Myocyte (in vitro differentiated cells): ENCODE data around the gene UQCRH. TPM values are rescaled to one million over a fixed set of nuclear protein-coding genes. Genes with fewer than 3 reads are reported as not detected.

ENCODE experiments used
- DNase-seq: peaks from one replicate; pipeline ENCODE4 v3.0.0-alpha.2; 2012; ENCODE audit warnings: low read depth
- polyA plus RNA-seq: library from polyadenylated mRNA; unstranded; fragments of >200 nt; gene quantifications from one replicate; pipeline ENCODE4 v1.2.1, GENCODE V29; 2012; ENCODE audit warnings: missing spikeins
- total RNA-seq: library from RNA; depleted of rRNA; stranded (reverse); fragments of >200 nt; gene quantifications from 2 replicates; pipeline ENCODE4 v1.2.3, GENCODE V29; 2014

UQCRH gene
- total RNA-seq: 345 and 386 TPM in 2 replicates
- 394 TPM for polyA plus RNA-seq

DNA sequence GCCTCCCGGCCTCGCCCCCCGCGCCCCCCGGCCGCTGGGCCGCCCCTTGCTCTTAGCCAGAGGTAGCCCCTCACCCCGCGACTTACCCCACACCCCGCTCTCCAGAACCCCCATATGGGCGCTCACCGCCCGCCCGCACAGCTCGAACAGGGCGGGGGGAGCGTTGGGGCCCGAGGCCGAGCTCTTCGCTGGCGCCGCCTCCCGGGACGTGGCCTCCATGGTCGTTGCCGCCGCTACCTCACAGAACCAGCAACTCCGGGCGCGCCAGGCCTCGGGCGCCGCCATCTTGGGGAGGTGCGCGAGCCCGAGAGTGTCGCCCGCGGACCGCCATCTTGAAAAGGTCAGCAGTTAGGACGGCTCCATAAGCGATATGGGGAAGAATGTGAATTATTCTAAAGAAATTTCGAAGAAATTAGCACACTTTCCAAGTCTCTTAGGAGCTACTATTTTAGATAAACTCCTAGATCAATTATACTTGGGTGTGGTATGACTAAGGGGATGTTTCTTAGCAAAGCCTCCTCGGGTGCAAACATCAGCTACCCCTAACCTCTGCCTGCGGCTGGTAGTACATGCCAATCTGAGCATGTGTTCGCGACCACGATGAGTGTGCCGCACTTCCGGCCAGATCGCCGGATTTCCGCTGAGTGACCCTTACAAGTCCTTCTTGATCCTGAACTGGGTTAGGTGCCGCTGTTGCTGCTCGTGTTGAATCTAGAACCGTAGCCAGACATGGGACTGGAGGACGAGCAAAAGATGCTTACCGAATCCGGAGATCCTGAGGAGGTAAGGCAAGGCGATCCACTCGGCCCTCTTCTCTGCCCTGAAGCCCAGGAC lies at the start of gene UQCRH, which contains the start of gene LRRC41:
UQCRH (plus strand) TSS at position 661 of the 834 bp plus-strand sequence; CDS start at position 730, 69 bp downstream.
LRRC41 (minus strand) TSS at position 579 of the 834 bp plus-strand sequence; CDS start at position 285, 294 bp downstream.
- peak; percentile 97 for DNase-seq

DNA sequence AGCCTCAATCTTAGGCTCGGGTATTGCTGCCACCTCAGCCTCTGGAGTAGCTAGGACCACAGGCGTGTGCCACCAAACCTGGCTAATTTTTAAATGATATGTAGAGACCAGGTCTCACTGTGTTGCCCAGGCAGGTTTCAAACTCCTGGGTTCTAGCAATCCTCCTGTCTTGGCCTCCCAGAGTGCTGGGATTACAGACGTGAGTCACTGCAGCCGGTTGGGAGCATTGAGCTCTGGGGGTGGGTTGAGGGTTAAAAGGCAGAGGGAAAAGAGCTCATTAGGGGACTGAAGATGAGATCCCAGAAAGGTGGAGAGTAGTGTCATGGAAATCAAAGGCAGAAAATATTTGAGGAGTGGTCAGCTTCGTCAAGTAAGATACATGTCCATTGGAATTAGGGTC lies 48.8 kb upstream of the UQCRH start:
- DNase-seq: no peak

DNA sequence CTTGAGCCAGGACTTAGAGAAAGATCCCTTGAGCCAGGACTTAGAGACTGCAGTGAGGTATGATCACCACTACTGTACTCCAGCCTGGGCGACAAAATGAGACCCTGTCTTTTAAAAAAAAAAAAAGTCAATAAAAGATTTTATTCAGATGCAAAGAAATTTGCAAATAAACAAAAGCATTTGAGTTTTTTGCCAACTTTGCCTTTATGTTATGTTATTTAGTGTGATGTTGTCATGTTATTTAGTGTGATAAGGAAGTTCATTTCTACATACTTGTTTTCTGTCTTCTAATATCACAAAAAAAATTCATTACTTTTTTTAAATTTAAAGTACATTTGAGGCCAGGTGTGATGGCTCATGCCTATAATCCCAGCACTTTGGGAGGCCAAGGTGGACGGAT lies 47.0 kb upstream of the UQCRH start:
- DNase-seq: no peak

DNA sequence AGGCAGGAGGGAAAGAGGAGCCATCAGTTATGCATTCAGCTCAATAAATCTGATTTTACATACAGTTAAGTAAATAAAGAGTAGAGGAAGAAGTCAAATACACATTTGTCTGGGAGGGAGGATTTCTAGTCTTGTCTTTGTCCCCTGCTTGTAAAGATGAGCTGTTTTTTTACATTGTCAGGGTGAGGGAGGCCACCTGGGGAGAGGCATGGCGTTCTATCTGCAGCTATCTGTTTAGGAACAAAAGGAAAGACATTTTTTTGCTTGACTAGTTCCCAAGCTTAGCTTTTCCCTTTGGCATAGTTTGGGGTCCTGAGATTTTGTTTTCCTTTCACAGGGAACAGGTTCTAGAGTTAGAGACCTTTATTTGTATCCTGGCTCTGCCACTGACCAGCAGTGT lies 41.0 kb upstream of the UQCRH start:
- DNase-seq: no peak

DNA sequence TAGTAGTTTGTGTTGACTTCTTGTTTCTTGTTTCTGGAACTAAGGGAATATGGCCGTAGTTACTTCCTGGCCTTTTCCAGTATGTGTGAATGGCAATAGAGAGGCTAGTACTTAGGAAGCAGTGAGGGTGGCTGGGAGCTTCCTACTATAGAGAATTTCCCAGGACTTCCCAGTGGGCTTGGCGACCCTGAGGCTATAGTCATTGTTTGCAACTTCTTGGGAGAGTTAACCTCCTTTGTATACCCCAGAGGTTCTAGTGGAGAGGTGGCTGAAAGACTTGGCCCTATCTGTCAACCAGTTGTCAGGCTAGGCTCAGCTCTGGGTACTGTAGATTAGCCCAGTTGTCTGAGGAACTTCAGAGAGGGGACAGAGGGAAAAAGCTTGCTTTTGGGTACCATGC lies 40.4 kb upstream of the UQCRH start:
- no peak for DNase-seq

DNA sequence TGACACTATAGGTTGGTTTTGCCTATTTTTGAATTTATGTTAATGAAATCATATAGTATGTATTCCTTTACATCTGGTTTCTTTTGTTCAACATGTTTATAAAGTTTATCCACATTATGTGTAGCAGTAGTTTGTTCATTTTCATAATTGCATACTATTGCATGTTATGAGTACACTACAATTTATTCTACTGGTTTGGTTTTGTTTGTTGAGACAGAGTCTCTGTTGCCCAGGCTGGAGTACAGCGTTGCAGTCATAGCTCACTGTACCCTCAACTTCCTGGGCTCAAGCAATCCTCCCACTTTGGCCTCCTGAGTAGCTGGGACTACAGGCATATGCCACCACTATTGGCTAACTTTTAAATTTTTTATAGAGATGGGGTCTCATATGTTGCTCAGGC lies 34.9 kb upstream of the UQCRH start:
- no peak for DNase-seq

DNA sequence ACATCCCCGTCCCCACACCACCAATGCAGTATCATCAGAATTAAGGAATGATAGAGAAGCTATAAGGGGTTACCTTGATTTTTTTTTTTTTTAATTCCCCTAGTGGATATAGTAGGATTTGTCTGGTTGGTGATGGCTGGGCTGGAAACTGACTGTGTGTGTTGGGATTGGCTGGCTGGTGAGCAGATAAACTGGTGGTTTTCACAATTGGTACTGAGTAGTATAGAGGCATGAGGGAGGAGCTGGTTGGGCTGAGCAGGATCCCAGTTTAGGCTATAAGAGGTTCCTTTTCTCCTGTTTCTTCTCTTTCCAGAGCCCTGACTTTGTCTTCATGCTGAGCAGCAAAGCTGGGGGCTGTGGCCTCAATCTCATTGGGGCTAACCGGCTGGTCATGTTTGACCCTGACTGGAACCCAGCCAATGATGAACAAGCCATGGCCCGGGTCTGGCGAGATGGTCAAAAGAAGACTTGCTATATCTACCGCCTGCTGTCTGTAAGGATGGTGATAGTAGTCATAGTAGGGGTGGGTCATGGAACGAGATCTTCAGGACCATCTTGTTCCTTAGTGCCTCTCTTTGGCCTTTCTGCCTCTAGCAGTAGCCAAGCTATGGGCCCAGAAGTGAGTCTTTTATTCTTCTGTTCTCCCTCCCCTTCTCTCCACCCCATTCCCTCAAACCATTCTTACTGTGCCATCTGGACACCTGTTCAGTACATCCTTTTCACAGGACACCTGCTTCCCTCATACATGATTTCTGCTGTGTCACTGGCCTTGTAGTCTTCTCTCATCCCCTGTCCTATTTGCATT lies 29.1 kb upstream of the UQCRH start:
- peak; percentile 46 for DNase-seq

DNA sequence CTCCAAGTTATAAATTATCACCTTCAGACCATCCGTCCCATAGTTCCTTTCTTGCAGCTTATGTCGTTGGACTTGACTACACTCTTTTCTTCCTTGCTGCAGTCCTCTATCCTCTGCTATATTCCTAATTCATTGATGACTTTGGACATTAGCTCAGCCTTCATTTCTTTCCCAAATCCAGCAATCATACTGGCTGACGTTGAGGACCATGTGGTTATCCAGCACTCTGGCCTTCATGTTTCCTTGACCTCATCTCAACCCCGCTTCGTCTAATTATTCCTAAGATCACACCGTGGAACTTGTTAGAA lies 28.5 kb upstream of the UQCRH start:
- no peak for DNase-seq

DNA sequence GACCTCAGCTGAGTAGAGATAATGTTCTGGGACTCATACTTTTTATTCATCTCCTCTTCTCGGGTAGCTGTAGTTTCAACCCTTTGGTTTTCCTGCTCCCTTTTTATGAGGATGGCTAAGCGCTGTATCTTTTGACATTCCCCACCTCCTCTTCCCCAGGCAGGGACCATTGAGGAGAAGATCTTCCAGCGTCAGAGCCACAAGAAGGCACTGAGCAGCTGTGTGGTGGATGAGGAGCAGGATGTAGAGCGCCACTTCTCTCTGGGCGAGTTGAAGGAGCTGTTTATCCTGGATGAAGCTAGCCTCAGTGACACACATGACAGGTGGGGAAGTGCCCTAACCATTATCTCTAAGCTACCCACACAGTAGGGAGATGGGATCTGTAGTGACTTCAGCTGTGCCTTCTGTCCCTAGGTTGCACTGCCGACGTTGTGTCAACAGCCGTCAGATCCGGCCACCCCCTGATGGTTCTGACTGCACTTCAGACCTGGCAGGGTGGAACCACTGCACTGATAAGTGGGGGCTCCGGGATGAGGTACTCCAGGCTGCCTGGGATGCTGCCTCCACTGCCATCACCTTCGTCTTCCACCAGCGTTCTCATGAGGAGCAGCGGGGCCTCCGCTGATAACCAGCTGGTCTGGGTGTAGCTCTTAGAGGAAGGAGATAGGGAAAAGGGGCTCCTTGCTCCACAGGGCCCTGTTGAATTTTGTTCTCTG lies 25.7 kb upstream of the UQCRH start:
- peak; percentile 22 for DNase-seq

DNA sequence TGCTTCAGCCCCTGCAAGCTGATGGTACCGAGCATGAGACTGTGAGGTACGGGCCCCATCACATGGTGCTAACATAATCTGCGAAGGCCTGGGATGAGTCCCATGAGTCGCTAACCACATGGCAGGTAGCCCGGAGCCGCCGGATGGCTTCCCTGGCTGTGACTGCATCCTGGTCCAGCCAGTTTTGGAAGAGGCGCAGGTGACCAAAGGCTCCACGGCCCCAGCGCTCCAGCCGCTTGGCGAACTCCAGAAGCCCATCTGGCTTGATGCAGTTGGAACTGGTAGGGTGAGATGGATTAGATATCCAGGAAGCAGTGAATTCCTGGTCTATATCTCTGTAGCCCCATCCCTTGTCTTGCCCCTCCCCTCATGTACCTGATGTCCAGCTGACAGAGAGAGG lies 24.7 kb upstream of the UQCRH start:
- no peak for DNase-seq

DNA sequence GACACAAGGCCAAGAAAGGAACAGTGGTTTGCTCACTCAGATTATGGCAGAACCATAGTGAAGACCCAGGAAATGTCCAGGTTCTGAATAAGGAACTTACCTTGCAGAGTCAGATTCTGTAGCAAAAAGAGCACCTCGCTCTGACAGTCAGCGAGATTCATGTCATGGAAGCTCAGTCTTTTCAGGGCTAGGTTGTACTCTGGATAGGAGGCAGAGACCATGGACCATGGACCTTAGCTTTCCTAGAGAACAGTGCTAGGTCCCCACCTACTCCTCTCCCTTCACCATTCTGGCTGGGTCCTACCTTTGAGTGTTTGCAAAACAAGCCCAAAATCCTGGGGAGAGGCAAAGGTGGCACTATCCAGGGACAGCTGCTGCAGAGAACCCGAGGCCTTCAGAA lies 23.4 kb upstream of the UQCRH start:
- no peak for DNase-seq

DNA sequence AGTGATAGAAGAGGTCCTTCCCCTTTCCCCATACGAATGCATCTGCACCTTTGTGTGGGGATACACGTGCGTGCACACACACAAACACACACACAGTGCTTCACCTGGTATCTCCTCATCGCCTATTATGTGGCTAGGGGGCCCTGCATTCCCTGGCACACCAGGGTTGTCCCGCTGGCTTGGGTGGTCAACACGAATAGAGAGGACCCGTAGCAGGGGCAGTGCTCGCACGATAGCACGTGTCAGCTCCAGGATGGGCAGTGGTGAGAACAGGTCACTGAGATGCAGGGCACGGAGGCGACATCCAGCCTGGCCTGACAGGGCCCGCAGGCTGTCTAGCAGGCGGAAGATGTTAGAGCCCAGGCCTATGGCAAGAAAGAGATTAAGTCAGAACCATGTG lies 22.5 kb upstream of the UQCRH start:
- no peak for DNase-seq

DNA sequence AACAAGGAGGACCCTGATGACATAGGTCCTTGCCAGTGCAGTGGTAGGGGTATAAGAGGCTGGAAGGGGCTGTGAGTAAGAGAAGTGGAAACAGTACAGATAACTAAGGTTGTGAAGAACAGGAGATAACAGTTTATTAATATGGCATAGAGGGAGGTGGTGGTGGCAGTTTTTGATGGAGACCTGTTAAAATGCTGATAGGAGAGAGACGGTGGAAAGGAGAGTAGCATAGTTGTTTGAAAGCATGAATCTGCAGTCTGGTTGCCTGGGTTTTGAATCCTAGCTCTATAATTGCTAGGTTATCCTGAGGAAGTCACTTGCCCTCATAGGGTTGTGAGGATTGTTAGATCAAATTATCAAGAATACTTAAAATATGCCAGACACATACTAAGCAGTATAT lies 19.4 kb upstream of the UQCRH start:
- DNase-seq: no peak

DNA sequence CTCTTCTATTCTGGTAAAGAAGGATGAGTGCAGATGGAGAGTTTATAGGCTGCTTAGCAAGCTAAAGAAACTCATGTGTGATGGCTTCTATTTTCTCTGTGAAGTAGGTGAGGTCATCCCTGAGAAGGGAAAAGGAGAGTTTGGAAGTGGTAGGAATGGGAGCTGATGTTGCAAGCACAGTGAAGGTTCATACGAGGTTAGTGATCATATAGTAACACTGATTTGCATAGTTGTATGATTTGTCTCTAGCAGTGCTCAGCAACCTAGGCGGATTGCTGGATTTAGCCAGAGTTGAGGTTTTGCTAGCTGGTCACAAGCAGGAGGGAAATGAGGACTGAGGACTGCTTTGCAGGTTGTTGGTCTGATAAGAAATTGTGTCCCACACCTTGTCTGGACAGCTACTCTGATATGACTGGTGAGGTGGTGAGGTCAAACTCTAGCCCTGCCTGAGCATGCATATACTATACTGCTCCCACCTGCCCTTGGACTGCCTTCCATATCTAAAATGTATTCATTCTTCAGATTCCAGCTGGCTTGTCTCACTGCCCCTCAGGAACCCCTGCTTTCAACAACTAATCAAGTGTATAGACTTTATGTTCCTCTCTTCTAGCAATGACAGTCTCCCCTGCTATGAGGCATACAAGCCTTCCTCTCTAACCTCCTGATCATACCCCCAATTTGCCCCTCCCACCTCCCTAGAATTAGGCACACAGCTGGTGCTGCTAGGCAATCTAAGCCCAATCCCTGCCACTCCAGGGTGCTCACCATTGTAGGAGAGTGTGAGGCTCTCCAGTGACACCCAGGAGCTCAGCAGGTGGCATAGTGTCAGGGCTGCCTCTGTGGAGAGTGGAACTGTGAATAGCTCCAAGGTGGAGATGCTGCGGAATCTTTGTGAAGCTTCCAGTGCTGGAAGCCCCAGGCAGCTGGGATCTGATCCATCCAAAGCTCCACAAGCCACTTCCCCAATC lies 18.6 kb upstream of the UQCRH start:
- DNase-seq: peak; percentile 41

DNA sequence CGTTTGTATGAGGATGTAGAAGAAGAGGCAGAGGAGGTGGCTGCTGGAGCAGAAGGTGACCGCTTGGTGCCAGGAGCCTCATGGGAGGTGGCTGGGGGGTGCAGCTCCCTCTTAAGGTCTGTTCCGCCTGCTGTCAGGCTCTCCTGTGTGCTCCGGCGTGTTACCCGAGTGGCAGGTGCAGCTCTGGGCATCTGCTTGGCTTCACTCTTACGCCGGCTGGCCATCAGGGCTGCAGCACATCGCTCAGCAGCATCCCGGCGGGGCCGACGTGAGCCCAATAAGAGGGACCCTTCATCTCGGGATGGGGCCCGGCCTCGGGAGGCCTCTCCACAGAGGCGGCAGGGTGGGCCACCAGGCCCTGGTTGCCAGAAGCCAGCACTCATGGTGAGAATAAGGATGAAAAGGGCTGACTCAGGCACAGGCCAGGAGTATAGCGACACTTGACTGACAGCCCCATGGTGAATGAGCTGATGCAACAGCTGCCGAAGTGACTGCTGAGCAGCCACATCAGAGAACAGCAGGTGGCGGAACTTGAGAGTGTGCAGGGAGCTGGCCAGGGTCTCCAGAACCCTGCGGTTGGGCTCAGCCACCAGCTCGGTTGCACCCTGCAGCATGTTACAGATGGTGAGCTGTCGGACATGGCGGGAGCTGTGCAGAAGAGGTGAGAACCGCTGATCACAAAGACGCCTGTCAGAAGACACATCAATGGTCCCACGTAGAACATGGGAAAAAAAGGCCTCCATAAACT lies 17.6 kb upstream of the UQCRH start:
- DNase-seq: peak; percentile 98

DNA sequence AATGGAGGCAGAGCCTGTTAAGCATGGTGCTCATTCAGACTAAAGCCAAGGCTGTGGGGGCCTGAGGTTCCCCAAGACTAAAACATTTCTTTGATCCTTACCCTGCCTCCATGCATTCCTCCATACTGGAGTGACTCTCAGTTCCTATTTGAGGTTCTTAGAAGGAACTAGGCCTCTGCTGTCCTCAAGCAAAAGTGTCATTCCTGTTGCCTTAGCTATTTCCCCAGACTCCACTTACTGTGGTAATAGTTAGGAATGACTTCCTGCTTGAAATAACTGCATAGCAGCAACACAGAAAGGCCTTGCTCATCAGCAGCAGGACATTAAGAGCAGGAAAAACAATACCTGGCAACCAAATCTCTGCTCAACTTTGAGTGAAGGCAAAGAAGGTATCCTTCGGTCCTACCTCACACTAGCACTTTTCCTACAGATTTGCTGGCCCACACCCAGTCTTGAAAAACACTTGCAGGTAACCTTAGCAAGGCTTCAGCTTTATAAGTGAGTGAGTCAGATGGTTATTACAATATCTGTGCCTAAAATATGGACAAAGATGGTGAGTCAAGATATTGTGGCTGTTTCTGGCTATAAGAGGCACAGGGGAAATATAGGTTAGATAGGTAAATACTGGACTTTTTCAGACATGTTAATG lies 14.9 kb upstream of the UQCRH start:
- DNase-seq: peak; percentile 35

DNA sequence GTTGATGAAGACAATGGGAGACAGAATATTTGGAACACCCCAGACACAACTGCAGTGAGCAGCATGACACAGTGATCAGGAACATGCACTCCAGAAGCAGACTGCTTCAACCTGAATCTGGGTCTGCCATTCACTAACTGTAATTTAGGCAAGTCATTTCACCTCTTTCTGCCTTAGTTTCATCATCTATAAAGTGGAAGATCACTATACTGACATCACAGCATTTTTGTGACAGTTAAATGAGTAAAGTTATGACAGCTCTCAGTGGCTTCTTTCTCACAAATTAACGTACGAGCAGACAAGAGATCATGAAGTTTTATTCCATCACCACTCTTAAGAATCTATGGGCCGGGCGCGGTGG lies 14.4 kb upstream of the UQCRH start:
- no peak for DNase-seq

DNA sequence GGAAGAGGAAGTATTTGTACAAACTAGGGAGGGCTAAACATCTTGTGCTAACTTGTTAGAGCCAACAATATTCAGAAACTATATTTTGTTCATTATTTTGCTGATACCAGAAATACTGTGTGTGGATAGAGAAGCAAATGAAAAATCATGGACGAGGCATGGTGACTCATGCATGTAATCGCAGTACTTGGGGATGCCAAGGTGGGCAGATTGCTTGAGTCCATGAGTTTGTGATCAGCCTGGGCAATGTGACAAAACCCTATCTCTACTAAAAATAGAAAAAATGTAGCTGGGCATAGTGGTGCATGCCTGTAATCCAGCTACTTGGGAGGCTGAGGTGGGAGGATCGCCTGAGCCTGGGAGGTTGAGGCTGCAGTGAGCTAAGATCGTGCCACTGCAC lies 13.5 kb upstream of the UQCRH start:
- DNase-seq: no peak

DNA sequence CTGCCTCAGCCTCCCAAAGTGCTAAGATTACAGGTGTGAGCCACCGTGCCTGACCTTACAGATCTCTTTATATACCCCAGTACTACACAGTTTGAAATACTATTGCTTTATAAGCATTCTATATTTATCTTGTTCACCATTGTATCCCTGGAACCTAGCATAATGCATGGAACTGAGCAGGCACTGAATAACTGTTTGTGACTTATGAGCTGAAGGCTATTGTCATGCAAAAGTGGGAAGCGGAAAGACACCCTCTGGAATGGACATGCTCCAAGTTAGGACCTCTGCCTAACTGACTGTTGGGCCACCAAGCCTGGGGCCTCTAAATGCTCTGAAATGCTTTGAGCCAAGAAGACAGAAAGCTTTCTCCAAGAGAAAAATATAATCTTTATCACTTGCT lies 8.2 kb upstream of the UQCRH start:
- DNase-seq: no peak

DNA sequence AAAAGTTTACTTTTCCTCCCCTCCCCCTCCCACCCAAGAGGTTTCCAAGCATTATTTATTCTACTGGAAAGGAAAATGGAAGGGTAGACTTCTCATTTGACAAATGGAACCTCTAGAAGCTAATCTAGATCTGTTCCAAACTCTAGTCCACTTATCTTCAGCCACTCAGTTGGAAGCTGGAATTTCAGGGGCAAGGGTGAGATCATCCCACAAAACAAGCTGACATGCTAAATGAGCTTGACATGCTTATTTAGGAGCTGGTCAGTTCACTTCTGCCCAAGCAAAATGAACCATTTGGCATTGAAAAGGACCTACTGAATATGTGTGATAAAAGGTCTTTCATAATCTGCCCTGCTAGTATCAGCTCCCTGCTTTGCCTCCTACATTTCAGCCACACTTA lies 5.1 kb upstream of the UQCRH start:
- DNase-seq: peak; percentile 71
